ENCODE data around the gene CACNA2D1.
"Not testable (repeated sequence)": the region's sequence is repeated elsewhere in the genome, so short reads cannot be mapped to it uniquely, and the experiment has no call there.

Gene CACNA2D1

DNA sequence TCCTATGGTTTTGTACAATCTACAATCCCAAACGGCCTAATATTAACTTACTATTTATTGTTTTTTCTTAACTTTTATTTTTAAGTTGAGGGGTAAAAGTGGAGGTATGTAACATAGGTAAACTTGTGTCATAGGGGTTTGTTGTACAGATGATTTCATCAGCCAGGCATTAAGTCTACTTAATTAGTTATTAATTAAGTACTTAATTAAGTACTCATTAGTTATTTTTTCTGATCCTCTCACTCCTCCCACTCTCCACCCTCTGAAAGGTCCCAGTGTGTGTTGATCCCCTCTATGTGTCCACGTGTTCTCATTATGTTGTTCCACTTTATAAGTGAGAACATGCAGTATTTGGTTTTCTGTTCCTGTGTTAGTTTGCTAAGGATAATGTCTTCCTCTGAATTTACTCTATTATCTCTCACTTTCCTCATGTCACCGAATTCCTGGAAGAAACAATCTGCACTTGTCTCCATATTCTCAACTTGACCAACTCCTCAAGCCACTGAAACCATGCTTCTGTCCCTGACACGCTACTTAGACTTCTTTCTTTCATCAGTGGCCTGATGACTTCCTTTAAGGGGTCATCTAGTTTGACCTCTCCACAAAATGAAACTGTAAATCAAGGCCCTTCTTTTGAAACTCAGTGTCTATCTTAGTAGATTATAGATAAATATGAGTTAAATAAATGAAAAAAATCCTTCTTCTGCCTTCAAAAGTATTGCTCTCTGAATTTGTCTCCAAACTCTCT lies 9.1 kb downstream of the CACNA2D1 start:
- no peak for DNase-seq (ENCODE audit: low spot score)

DNA sequence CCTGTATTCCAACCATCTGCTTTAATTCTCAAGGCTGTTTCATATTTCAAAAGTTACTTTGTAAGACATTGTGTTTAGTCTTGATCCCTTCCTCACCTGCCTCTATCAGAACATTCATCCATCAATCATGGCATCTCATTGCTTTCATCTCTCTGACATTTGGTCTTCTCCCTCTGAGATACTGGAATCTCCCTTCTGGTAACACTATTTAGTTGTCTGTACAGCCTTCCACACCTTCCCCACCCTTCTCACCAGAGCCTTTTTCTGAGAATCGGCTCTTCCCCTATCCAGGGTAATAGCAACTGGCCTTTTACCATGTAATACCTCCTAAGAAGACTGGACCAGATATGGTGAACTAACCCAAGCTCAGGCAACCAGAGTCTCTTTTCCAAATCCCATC lies 10.1 kb downstream of the CACNA2D1 start:
- no peak for DNase-seq (ENCODE audit: low spot score)

DNA sequence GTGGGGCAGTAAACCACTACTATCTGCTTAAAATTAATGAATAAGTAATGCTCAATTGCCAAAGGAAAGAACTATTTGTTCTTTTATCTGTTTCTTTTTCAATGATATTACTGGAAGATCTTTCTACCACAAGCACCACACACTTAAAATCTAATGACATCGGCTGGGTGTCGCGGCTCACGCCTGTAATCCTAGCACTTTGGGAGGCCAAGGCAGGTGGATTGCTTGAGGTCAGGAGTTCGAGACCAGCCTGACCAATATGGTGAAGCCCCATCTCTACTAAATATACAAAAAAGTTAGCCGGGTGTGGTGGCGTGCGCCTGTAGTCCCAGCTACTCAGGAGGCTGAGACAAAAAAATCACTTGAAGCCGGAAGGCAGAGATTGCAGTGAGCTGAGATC lies 10.8 kb downstream of the CACNA2D1 start:
- DNase-seq (ENCODE audit: low spot score): not testable (repeated sequence)

DNA sequence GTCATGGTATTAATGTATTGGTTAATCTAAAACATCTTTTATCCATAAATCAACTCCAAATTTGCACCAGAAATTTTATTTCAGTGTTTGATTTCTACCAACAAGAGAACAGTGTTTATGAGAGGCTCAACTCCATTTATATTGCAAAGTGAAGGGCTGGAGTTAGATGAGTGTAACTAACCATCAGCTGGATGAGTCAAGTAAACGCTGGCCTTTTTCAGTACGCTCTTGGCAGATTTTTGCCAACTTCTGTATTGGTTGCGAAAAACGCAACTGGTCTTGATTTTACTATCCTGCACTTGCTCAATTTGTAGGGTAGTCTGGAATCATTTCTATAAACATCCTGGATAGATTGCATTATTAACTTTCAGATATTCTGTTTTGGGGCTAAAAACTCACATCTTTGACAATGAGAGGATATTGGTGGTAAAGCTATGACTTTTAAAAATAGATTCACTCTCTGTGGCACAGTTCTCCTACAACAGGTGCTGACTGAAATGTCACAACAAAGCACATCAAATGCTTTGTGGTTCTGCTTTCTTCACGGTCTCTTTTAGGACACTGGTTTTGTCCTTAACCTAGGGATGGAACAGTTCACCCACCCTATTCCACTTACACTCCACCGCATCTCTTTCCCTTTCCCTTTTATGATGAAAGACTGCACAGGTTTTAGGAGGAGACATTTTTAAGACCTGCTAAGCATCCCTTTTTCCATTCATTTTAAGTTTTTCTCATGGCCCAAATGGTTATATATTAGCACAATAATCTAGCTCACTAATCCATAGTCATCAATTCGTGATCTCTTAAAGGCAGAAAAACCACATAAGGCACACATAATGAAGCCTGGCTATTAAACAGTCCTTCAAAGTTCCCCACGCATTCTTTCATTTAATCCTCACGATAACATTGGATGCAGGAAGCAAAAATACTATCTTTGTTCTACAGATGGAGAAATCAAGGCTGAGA lies 12.8 kb downstream of the CACNA2D1 start:
- DNase-seq (ENCODE audit: low spot score): no peak

DNA sequence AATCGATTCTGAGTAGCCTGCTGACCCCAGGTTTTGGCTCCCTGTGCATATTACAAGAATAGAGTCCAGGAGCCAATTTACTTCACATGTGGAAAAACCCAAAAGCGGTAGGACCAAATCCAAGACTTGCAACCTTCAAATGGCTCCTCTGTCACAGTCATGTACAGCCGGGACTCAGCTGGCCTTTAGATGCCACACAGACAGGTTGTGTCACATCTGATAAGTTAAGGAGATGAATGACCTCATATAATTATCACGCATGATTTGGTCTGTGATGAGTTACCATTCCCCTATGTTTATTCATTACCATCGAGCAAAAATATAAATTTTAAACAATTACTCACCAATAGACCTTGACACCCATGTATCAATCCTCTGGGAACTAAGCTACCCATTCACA lies 14.2 kb downstream of the CACNA2D1 start:
- no peak for DNase-seq (ENCODE audit: low spot score)

DNA sequence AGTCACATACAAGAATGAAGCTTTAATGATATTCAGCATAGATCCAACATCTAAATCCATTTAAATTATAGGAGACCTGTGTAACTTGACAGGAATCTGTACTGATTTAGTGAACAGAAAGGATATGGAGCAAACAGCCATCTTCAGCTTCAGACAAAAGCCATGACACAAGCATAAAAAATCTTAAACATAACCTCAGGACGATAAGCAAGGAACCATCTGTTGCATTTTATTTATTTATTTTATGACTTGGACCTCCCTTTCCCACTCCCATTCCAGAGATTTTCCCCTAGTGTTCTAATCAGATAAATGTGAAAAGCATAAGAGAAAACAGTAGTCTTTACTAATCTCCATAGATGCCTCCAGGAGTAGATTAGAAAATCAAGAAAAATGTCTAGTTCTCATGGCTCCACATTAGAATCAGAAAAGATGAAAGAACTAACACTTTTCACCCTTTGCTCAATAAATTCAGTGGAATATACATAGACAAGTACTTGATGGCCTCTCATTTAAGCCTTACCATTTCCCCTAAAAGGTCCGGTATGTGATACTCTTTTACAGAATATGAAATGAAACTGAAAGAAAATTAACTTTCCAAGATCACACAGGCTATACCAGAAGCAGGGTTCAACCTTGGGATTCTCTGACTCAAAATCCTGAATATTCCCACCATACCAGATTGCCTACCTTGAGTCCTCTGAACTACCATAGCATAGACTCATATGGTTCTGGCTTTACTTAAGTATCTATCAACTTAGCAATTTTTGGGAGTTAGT lies 15.2 kb downstream of the CACNA2D1 start:
- DNase-seq (ENCODE audit: low spot score): no peak

DNA sequence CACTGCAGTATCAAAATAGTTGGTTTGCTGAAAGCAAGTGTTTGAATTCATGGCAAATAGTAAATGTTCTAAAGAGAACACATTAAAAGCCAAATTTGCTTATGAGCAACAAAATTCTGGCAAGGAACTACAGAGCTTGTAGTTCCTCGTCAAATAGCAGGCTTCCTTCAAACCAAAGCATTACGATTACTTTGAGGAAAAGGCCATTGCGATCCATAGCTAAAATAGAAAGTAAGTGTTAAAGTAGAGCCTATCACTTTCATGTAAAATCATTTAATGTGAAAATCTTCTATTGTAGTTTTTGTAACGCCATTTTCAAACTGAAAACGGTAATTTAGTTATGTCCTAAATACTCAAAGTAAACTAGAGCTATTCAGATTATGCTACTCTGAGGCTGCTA lies 20.1 kb downstream of the CACNA2D1 start:
- no peak for DNase-seq (ENCODE audit: low spot score)

DNA sequence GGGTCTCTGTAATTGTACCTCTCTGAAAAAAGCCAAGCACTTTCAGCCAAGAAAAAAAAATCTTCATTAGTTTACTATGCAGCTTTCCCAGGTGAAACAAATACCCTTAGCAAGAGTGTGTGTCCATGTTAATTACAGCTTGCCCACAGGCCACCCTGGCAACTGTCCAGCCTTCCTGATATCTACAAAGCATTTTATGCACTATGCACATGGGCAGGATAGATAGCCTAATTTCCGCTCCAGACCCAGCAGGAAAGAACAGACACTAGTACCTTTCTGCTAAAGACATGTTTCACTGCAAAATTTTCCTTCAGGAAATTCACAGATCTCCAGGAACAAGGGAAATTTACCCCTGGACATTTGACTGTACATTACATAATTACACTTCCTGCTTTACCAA lies 24.4 kb downstream of the CACNA2D1 start:
- no peak for DNase-seq (ENCODE audit: low spot score)

DNA sequence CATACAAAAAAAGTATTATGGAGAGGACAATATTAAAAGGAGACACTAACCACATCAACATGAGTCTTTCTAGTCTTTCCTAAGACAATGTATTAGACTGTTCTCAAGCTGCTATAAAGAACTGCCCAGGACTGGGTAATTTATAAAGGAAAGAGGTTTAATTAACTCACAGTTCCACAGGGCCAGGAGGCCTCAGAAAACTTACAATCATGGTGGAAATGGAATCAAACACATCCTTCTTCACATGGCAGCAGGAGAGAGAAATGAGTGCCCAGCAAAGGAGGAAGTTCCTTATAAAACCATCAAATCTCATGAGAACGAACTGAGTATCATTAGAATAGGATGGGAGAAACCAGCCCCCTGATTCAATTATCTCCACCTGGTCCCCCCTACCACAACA lies 25.7 kb downstream of the CACNA2D1 start:
- DNase-seq (ENCODE audit: low spot score): no peak

DNA sequence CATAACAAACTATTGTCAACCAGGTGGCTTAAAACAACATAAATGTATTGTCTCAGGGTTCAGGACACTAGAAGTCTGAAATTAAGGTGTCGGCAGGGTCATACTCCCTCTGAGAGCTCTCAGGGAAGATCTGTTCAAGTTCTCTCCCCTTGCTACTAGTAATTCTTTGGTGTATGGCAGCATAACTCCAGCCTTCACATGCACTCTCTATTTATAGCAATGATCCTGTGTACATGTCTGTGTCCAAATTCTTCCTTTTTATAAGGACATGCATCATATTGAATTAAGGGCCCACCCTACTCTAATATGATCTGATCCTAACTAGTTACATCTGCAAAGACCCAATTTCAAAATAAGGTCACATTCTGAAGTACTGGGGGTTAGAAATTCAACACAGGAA lies 27.2 kb downstream of the CACNA2D1 start:
- DNase-seq (ENCODE audit: low spot score): no peak

DNA sequence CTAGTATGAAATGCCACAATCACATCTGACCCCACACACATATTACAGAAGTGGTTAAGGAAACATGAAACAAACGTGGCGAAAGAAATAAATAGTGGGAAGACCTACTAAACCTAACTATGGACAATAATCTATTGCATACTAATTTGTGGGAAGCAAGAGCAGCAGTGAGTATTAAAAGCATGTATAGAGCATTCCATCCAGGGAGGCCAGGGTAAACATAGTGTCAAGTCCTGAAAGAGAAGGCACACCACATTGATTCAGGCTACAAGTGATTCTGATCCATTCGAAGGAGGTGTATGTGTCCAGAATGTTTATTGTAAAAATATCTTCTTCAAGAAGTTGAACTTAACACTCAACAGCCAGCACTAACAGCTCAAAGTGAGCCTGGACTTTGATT lies 29.2 kb downstream of the CACNA2D1 start:
- no peak for DNase-seq (ENCODE audit: low spot score)

DNA sequence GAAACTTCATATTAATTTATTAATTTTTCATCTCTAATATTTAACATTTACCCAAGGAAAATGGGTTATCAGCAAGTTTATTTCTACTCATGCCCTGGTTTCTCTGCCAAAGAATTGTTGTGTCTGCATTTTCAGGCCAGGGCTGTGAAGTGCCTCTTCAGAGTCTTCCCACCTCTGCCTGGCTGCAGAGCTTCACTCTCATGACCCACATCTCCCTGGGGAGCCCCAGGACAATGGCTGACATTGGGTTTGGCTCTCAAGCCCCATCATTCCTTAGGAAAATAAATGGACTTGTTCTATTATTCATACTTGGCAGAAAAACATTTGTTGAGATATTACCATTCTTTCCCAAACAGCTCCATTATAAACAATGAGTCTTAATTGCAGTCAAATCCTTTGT lies 30.3 kb downstream of the CACNA2D1 start:
- no peak for DNase-seq (ENCODE audit: low spot score)

DNA sequence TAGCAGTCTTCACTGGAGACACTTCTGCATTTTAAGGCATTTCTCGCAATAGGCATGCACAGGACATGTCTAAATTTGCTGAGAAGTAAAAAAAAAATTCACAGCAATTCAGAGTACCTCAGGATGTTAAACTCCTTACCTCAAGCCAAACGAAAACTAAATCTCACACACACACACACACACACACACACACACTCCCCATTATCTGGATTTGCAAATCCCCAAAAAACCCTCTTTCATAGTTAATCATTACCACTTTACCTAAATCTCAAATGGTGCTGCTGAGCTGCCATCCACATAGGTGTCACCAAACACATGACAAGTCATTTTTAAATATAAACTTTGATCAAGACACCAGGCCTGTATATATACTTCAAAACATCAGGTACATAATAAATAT lies 31.8 kb downstream of the CACNA2D1 start:
- no peak for DNase-seq (ENCODE audit: low spot score)

DNA sequence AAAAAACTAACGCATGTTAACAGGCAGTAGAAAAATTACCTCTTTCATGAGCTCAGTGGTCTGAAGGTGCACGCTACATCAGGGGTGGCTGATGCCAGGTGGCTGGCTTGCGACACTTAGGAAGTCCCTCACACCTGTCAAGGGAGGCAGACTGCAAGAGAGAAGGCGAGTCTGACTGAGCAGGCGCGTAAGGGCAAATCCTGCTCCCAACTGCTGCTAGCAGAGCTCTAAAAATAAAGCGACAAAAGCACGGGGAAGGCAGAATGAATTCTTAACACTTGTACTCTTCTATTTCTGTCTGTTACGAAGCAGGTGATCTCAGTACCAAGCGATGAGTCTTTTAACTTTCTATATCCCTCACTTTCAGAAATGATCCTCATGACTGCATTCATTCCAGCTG lies 33.1 kb downstream of the CACNA2D1 start:
- DNase-seq (ENCODE audit: low spot score): no peak

DNA sequence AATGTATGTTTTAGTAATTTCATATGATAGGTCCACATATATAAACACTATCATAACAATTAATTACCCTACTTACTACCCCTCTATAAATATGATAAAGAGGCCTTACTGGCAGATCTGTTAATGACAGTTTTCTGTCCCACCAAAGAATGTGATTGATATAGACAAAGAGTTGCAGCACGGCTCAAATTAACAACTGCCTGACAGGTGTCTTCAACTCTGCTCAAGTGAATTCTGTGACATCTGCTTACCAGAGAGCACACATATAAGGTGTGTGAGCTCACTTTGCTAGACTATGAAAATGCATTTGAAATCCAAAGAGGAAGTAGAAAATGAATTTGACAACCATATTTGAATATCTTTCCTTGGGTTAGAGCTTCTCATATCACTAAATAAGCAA lies 36.6 kb downstream of the CACNA2D1 start:
- no peak for DNase-seq (ENCODE audit: low spot score)

DNA sequence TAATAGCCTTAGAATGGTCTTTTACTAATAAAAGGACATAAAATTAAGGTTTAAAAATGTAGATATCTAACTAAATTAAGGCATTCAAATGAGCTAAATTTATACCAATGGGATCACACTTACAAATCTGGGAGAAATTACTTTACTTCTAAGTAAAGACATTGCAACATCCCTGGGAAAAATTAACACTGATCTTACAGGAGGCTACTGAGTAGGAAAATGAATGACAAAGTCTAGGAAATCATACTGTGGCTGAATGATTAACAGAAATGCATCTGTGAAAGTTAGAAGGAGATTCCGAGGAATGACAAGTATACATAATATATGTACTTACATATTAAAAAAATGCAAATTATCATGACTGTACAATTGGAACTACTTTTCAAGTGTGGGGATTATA lies 38.3 kb downstream of the CACNA2D1 start:
- DNase-seq (ENCODE audit: low spot score): no peak

DNA sequence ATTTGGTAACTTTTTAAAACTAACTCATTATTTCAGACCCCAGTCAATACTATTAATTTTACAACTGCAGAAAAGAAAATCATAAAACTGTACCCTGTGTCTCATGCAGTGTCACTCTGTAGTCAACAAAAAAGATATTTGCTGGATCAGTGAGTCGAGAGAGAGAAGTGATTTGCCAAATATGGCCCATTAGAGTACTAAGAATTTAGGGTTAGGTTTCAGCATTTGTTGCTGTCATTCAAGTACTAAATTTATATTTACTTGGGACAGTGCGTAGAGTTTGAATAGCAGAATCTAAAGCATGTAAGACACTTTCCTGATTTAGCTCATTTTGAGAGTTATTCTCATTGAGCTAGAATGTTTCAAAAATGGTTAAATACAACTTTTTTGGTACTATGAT lies 38.9 kb downstream of the CACNA2D1 start:
- DNase-seq (ENCODE audit: low spot score): no peak

DNA sequence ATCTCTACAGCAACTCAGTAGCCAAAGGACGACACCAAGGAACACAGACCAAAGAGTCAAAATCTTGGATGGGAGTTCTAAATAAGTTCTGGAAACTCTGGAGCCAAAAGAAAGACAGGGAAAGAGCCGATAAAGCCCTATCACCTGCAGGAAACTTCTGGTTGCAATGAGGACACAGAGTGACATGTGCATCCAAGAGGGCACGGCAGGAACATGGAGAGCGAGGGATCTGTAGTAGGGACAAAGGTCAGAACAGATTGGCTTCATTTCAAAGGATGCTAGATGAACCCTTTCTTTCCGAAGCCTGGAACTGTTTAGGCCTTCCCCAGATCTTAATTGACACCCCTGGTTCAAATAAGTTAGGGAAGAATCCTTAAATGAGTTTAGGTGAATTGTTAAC lies 39.5 kb downstream of the CACNA2D1 start:
- no peak for DNase-seq (ENCODE audit: low spot score)

DNA sequence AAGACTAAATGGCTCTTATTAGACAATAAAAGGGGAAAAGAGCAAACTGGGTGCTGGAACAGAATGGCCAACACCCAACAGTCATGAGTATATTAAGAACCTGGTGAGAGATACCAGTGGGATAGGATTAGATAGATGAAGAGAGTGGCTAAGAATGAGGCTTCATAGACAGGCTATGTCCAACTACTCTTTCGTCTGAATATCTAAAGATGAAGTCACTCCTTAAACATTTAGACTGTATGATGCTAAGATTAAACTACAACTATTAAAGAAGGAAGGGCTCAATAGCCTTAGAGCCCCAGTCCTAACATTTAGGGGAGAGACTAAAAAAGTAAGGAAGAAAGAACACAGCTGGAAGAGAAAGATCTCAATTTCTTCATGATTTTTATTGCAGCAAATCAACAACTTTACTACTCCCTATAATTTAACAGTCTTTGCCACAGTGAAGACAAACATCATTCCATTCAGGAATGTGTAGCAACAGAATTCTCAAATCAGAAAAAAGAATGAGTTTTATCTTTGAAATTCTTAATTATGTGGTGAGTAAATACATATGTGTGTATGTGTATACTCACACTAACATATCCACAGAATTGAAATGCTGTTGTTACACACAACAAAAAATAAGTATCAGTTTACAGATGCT lies 45.6 kb downstream of the CACNA2D1 start:
- DNase-seq (ENCODE audit: low spot score): no peak

DNA sequence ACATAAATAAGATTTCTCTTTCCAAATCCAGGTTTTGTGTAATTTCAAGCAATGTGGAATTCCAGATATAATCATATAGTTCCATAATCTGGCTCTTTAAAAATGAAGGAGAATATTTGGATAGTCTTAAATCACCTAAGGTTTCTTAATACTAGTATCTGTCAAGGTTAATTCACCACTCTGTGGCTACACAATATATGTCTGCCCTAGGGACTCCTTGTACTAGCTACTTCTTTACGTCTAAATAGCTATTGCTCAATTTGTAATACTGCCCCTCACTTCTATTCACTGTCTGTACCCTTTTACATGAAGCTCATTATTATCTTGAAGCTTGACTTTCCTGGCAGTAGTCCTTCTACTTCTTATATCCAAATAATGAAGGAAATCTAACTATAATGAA lies 47.2 kb downstream of the CACNA2D1 start:
- no peak for DNase-seq (ENCODE audit: low spot score)

DNA sequence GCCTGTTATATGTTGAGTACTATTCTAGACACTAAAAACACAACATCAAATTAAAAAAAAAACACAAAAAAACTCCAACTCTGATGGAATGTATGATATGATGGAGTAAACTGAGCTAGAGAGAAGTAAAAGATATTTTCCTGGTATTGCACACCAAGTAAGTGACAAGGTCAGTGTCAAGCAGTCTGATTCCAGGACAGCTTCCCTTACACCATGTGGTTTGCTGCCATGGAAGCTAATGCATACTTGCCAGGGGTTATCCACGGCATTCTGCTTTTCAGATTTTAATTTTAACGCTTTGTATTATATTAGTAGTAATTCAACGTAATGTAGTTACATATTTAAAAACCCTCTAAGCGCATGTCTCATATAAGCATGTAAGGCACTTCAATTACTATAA lies 48.4 kb downstream of the CACNA2D1 start:
- no peak for DNase-seq (ENCODE audit: low spot score)

DNA sequence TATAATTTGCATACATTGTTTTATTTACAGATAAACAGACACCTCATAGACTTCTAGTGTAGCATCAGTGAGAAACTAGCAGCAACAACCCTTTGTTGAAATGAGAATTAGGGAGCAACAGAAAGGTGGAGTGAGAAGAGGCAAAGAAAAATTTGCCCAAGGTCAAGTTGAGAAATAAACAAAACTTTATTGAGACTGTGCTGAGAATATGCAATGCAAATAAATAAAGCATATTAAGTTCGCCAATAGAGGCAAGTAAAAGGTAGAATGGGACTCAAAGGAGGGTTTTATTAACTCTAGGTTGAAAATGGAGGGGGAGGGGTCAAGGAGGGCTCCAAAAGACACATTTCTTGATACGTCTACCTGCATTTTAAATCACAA lies 49.7 kb downstream of the CACNA2D1 start:
- DNase-seq (ENCODE audit: low spot score): no peak

All from CD4-positive, alpha-beta T cell treated with Interleukin-6 at 100 ng/mL for 8 hours (primary cell).